Mesodermal cell (in vitro differentiated cells): Measurements from ENCODE around the gene SPINDOC.
A peak's percentile ranks its signal among the peaks of the same experiment; 100 is the strongest.

Source experiments
- H3K27ac ChIP-seq: 2 replicates; pipeline ENCODE4 v1.7.0; 2013; ENCODE audit warnings: mild to moderate bottlenecking, low read depth, low read length, moderate library complexity; ENCODE audit not compliant: severe bottlenecking
- H3K36me3 ChIP-seq: 2 replicates; pipeline ENCODE4 v1.7.1; 2013; ENCODE audit warnings: mild to moderate bottlenecking, low read length, moderate library complexity; ENCODE audit not compliant: control insufficient read depth, insufficient read depth
- H3K4me1 ChIP-seq: one replicate; pipeline ENCODE4 v1.7.1; 2013; ENCODE audit warnings: mild to moderate bottlenecking, low read length; ENCODE audit not compliant: insufficient read depth, control insufficient read depth, poor library complexity, severe bottlenecking
- H3K4me3 ChIP-seq: 2 replicates; pipeline ENCODE4 v1.7.0; 2013; ENCODE audit warnings: low read length, control low read depth, mild to moderate bottlenecking; ENCODE audit not compliant: insufficient read depth, poor library complexity, severe bottlenecking; ENCODE audit errors: extremely low read depth
- H3K9me3 ChIP-seq: 2 replicates; pipeline ENCODE4 v1.7.1; 2013; ENCODE audit warnings: mild to moderate bottlenecking, low read length, moderate library complexity; ENCODE audit not compliant: control insufficient read depth
- WGBS, 2 experiments: methylation state at CpG; one replicate each; pipeline ENCODE4 v1.1.5; 2013; ENCODE audit warnings: missing lambda C conversion rate in 2 of 2; ENCODE audit not compliant: insufficient coverage in 2 of 2; 5-methylcytosine and 5-hydroxymethylcytosine counted together

SPINDOC gene

DNA sequence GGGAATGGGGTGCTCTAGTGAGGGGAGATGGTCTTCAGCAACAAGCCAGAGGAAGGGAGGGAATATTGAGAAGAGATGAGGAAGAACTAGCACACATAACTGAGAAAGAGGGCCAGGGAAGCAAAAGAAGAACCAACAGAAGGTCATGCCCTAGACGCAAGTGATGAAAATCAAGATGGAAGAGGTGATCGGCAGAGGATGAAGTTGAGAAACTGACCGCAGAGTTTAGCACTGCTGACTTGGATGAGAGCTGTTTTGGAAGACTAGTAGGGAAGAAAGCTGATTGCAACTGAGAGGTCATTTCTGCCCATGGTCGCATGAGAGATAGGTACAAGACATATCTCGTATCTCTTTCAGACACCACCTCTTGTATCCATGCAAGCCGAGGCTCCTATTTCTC, 2.9 kb downstream of the SPINDOC start:
- peak overlapping the region; percentile 16 for H3K27ac ChIP-seq
- no peaks in the 10 kb centered on the region for H3K9me3 ChIP-seq
- H3K4me3 ChIP-seq: no peak overlapping the region
- peaks cover 13% of the 10 kb centered on the region for H3K4me1 ChIP-seq
- 93 to 95% methylated on average over 6 of the region's 6 CpGs for WGBS, 2 experiments
- H3K36me3 ChIP-seq: peaks cover 61% of the 10 kb centered on the region

DNA sequence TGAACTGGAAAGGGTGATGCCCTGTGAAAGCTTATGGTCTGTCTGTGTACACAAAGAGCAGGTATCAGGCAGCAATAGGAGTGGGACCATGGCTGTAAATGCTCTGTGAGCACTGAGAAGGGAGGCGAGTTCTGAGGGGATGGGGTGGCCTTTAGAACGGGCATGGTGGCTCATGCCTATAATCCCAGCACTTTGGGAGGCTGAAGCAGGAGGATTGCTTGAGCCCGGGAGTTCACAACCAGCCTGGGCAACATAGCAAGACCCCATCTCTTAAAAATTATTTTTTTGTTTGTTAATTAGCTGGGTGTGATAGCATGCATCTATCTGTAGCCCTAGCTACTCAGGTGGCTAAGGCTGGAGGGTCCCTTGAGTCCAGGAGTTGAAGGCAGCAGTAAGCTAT, 3.5 kb downstream of the SPINDOC start:
- no peak overlapping the region for H3K4me3 ChIP-seq
- WGBS, 2 experiments: 92 to 96% methylated on average over 2 of the region's 3 CpGs

GRCh38 chr11:63817758-63818498, 4.7 kb downstream of the SPINDOC start:
- no peaks in the 10 kb centered on the region for H3K9me3 ChIP-seq
- H3K36me3 ChIP-seq: peaks cover 79% of the 10 kb centered on the region
- H3K4me1 ChIP-seq: peaks cover 8% of the 10 kb centered on the region
- H3K4me3 ChIP-seq: no peak overlapping the region
- no peak overlapping the region for H3K27ac ChIP-seq
- 97 to 100% methylated on average over 12 to 25 of the region's 27 CpGs for WGBS, 2 experiments

More for the DNA sequence above, 3.5 kb downstream of the SPINDOC start:
- Histone ChIP-seq H3K27ac (no peak overlapping the region), H3K9me3 (no peaks in the 10 kb centered on the region), H3K4me1 (peaks cover 13% of the 10 kb centered on the region), H3K36me3 (peaks cover 67% of the 10 kb centered on the region)

GRCh38 chr11:63818609-63819008, 5.4 kb downstream of the SPINDOC start:
- Histone ChIP-seq H3K27ac (no peak overlapping the region), H3K36me3 (peaks cover 85% of the 10 kb centered on the region), H3K4me3 (no peak overlapping the region), H3K9me3 (no peaks in the 10 kb centered on the region), H3K4me1 (peaks cover 8% of the 10 kb centered on the region)
- 97 to 98% methylated on average over 12 to 17 of the region's 19 CpGs for WGBS, 2 experiments

DNA sequence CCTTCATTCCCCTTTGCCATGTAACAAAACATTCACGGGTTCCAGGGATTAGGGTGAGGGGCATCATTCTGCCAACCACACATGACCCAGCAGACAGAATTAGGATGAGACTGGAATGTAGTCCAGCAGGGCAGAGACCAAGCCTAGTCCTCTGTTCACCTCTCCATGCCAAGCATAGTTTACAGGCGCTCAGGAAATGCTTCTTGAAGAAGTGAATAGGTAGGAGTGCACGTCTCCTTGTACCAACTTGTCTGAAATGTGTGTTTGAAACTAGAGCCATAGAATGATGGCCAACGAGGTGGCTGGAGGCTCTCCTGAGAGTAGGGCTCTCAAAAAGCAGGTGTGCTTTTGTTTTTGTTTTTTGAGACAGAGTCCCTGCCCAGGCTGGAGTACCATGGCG, 8.2 kb downstream of the SPINDOC start:
- peaks cover 94% of the 10 kb centered on the region for H3K36me3 ChIP-seq

GRCh38 chr11:63826471-63827190, 13.4 kb downstream of the SPINDOC start:
- Histone ChIP-seq H3K9me3 (no peaks in the 10 kb centered on the region), H3K36me3 (peaks cover 66% of the 10 kb centered on the region), H3K4me3 (no peak overlapping the region), H3K27ac (no peak overlapping the region), H3K4me1 (no peaks in the 10 kb centered on the region)
- 92 to 95% methylated on average over 13 to 15 of the region's 17 CpGs for WGBS, 2 experiments

More for the DNA sequence above, 8.2 kb downstream of the SPINDOC start:
- H3K4me1 ChIP-seq: no peaks in the 10 kb centered on the region
- no peak overlapping the region for H3K4me3 ChIP-seq
- H3K9me3 ChIP-seq: no peaks in the 10 kb centered on the region
- 96% methylated on average over 3 to 5 of the region's 5 CpGs for WGBS, 2 experiments
- no peak overlapping the region for H3K27ac ChIP-seq

DNA sequence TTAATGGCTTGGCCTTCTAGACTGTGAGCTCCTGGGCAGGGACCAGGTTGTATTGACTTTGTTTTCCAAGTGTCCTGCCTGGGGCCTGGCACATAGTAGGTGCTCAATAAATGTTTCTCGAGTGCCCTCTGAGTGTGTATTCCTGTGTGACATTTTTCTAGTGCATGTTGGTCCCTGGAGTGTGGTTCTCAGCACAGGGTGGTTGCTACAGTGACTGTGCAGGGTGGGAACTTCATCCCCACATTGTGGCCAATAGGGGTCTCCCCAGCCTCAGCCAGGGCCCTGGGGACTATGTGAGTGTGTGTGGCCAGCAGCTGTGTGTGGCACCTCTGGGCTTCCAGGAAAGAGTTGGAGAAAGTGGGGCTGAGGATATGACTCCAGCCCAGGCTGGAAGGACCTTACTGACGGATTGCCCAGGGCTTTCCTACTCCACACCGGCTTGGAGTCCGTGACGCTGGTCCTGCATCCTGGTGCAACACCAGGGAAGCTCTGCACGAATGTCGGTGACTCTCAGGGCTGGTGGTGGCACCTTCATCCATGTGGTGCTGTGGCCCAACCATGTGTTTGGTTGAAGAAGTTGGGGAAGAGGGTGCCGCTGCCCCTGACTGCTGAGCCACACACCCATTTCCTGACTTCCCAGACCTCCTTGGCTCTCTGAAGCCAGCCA, 16.7 kb downstream of the SPINDOC start:
- peaks cover 36% of the 10 kb centered on the region for H3K36me3 ChIP-seq
- no peak overlapping the region for H3K27ac ChIP-seq
- no peaks in the 10 kb centered on the region for H3K4me1 ChIP-seq
- WGBS, 2 experiments: 95 to 97% methylated on average over 6 of the region's 8 CpGs
- no peaks in the 10 kb centered on the region for H3K9me3 ChIP-seq
- no peak overlapping the region for H3K4me3 ChIP-seq

- H3K27ac ChIP-seq: no peak overlapping the region
- no peaks in the 10 kb centered on the region for H3K9me3 ChIP-seq
- H3K36me3 ChIP-seq: peaks cover 22% of the 10 kb centered on the region
- WGBS, 2 experiments: 81 to 94% methylated on average over 4 of the region's 7 CpGs
- no peak overlapping the region for H3K4me3 ChIP-seq
- no peaks in the 10 kb centered on the region for H3K4me1 ChIP-seq
Observed at GRCh38 chr11:63831326-63831725, 18.1 kb downstream of the SPINDOC start.

GRCh38 chr11:63832336-63832735, 19.1 kb downstream of the SPINDOC start:
- Histone ChIP-seq H3K4me1 (no peaks in the 10 kb centered on the region), H3K27ac (no peak overlapping the region), H3K4me3 (no peak overlapping the region), H3K9me3 (no peaks in the 10 kb centered on the region), H3K36me3 (peaks cover 13% of the 10 kb centered on the region)
- WGBS, 2 experiments: 86% methylated on average over 2 of the region's 2 CpGs; no CpG with 5 or more reads in 1 of the 2 experiments

DNA sequence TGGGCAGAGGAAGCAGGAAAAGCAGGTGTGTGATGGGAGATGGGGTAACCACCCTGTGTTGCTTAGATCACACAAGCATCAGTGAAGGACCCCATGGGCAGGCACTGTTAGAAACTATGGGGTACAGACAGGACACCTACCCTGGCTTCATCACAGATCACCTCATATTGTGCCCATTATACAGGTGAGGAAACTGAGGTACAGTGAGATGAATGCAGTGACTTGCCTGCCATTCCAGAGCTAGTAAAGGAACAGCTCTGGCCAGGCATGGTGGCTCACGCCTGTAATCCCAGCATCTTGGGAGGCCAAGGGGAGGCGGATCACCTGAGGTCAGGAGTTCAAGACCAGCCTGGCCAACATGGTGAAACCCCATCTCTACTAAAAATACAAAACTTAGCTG, 19.8 kb downstream of the SPINDOC start:
- WGBS, 2 experiments: 93 to 100% methylated on average over 2 of the region's 2 CpGs
- Histone ChIP-seq H3K27ac (no peak overlapping the region), H3K4me1 (peaks cover under 1% of the 10 kb centered on the region), H3K4me3 (no peak overlapping the region), H3K9me3 (no peaks in the 10 kb centered on the region), H3K36me3 (peaks cover 6% of the 10 kb centered on the region)
